ENCODE results near the gene SNX22. TPM values are rescaled to one million over a fixed set of nuclear protein-coding genes. Genes with fewer than 3 reads are reported as not detected.

Gene SNX22
- total and polyA plus RNA-seq, 9 of the 15 experiments (the other 6 are each of a cell fraction or from before 2014, with no cell fraction given): 0.91 to 3.0 (median 2.0) TPM

GRCh38 chr15:64162869-64163658 lies 11.5 kb downstream of the SNX22 start, which contains the start of gene PPIB (continued):
- TF ChIP-seq FOXM1 (IDR thresholded peaks at IDR 0.05; ENCODE audit: low read depth) (no peak), FOXM1 (CRISPR knock-in tag; IDR thresholded peaks at IDR 0.05; ENCODE audit: low read depth) (no peak), ZFP91 (CRISPR knock-in tag; IDR thresholded peaks at IDR 0.05) (no peak), MLX (CRISPR knock-in tag; conservative IDR thresholded peaks at IDR 0.05) (no peak), MTF1 (CRISPR knock-in tag; IDR thresholded peaks at IDR 0.05; ENCODE audit: borderline replicate concordance) (no peak), RBM22 (IDR thresholded peaks at IDR 0.05; ENCODE audit: low read depth, low read length, poor library complexity, severe bottlenecking) (peak; percentile 56)

Data from K562 (cell line).